ENCODE measurements around the gene GGT6. TPM values are rescaled to one million over a fixed set of nuclear protein-coding genes. Genes with fewer than 3 reads are reported as not detected.

The GGT6 gene
- total RNA-seq, 4 donors from 2014 or later, result 0.21 to 4.4 (median 0.29) TPM; not detected in 1

GRCh38 chr17:4573115-4573514, 12.7 kb upstream of the GGT6 start:
- no peaks in the 10 kb centered on the region for H3K4me1 ChIP-seq
- no peaks in the 10 kb centered on the region for H3K9me3 ChIP-seq
- TF ChIP-seq CTCF (IDR thresholded peaks at IDR 0.05) (no peak), POLR2A (IDR thresholded peaks at IDR 0.05) (no peak)
- DNase-seq, result no peak
- no peak overlapping the region for H3K27ac ChIP-seq
- intact Hi-C loops (cut with DNase I; ENCODE audit: low total_unique reads), result no loop called here
- H3K4me3 ChIP-seq, result no peak overlapping the region
- no peaks in the 10 kb centered on the region for H3K36me3 ChIP-seq
- H3K27me3 ChIP-seq, result no peaks in the 10 kb centered on the region

GRCh38 chr17:4572131-4572530, 11.8 kb upstream of the GGT6 start:
- no peaks in the 10 kb centered on the region for H3K4me1 ChIP-seq
- no peaks in the 10 kb centered on the region for H3K9me3 ChIP-seq
- no peak overlapping the region for H3K27ac ChIP-seq
- DNase-seq, result no peak
- H3K4me3 ChIP-seq, result no peak overlapping the region
- no peaks in the 10 kb centered on the region for H3K36me3 ChIP-seq
- no peak for TF ChIP-seq CTCF (IDR thresholded peaks at IDR 0.05)
- TF ChIP-seq POLR2A (IDR thresholded peaks at IDR 0.05), result no peak
- no peaks in the 10 kb centered on the region for H3K27me3 ChIP-seq
- intact Hi-C loops (cut with DNase I; ENCODE audit: low total_unique reads), result no loop called here

- no peaks in the 10 kb centered on the region for H3K9me3 ChIP-seq
- H3K27me3 ChIP-seq, result no peaks in the 10 kb centered on the region
- TF ChIP-seq POLR2A (IDR thresholded peaks at IDR 0.05) (no peak), CTCF (IDR thresholded peaks at IDR 0.05) (no peak)
- no peaks in the 10 kb centered on the region for H3K36me3 ChIP-seq
- no peak for DNase-seq
- no peak overlapping the region for H3K4me3 ChIP-seq
- intact Hi-C loops (cut with DNase I; ENCODE audit: low total_unique reads), result no loop called here
- no peak overlapping the region for H3K27ac ChIP-seq
- H3K4me1 ChIP-seq, result no peaks in the 10 kb centered on the region
These were observed 9.2 kb upstream of the GGT6 start for GRCh38 chr17:4569591-4569990.

GRCh38 chr17:4566785-4567184, 6.4 kb upstream of the GGT6 start:
- TF ChIP-seq POLR2A (IDR thresholded peaks at IDR 0.05) (no peak), CTCF (IDR thresholded peaks at IDR 0.05) (peak; percentile 48 to 72 (median 63))
- H3K36me3 ChIP-seq, result no peaks in the 10 kb centered on the region
- H3K27me3 ChIP-seq, result no peaks in the 10 kb centered on the region
- intact Hi-C loops (cut with DNase I; ENCODE audit: low total_unique reads), result no loop called here
- H3K9me3 ChIP-seq, result no peaks in the 10 kb centered on the region
- DNase-seq, result peak in 1 of 2 donors; percentile 52
- H3K4me3 ChIP-seq, result no peak overlapping the region
- H3K27ac ChIP-seq, result no peak overlapping the region
- no peaks in the 10 kb centered on the region for H3K4me1 ChIP-seq

- H3K9me3 ChIP-seq, result no peaks in the 10 kb centered on the region
- no peak for TF ChIP-seq POLR2A (IDR thresholded peaks at IDR 0.05)
- TF ChIP-seq CTCF (IDR thresholded peaks at IDR 0.05), result peak; percentile 68 to 87 (median 84)
- H3K27ac ChIP-seq, result no peak overlapping the region
- H3K4me1 ChIP-seq, result no peaks in the 10 kb centered on the region
- no peaks in the 10 kb centered on the region for H3K27me3 ChIP-seq
- intact Hi-C loops (cut with DNase I; ENCODE audit: low total_unique reads), result no loop called here
- H3K4me3 ChIP-seq, result no peak overlapping the region
- H3K36me3 ChIP-seq, result no peaks in the 10 kb centered on the region
- DNase-seq, result peak; percentile 52 to 58
These were observed 5.1 kb upstream of the GGT6 start for GRCh38 chr17:4565209-4566141.
